GM21381 (cell line): ENCODE measurements around the gene SATB2.

ENCODE experiments used
- ATAC-seq: cut with Tn5 transposase; IDR thresholded peaks from one replicate; pipeline ENCODE4 v1.9.1; 2021; ENCODE audit warnings: mild to moderate bottlenecking, moderate library complexity; ENCODE audit not compliant: unreplicated experiment

Gene SATB2

DNA sequence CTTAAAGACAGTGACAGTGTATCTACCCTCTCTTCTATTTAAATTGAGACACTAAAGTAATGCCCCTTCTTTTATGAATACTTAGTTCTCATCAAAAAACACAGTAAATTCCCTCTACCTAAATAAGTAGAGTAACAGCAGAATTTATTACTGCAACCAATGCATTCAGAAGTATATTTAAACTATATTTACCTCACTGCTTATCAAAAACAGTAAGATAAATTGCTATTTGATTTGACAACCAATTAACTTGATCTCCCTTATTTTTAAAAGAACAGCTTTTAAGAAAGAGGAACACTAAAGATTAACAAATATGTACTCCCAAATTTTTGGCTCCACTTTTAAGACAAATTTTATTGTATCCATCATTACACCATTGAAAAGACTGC lies 4.8 kb downstream of the SATB2 start:
- ATAC-seq, result no peak

DNA sequence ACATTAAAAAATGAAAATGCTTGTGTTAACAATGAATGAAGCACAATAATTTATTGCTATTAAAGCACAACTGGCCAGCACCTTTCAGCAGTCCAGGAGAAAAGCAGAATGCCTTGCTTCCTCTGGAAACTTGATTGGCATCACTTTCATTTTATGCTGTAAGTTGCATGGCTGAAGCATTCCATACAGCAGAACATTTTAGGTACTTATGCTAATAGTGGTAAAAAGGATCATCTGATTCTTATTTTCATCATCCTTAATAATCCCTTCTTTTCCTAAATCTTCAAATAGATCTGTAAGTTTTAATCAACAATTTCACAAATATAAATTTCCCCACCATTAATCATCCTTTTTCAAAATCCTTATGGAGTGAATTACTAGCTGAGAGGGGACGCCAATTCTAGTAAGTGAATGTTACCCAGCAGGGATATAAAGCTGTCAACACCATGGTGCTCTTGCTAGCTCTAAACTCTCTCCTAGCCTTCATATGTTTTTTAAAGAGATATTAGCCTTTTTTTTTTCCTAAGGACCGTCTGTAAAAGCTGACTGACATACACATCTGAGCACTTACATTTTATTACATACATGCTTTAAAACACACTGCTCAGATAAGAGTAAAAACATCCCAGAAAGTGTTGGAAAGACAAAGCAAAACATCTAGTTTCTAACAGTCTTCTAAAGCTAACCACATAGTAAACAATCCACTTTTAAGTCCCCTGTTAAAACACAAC lies 5.3 kb downstream of the SATB2 start:
- no peak for ATAC-seq

DNA sequence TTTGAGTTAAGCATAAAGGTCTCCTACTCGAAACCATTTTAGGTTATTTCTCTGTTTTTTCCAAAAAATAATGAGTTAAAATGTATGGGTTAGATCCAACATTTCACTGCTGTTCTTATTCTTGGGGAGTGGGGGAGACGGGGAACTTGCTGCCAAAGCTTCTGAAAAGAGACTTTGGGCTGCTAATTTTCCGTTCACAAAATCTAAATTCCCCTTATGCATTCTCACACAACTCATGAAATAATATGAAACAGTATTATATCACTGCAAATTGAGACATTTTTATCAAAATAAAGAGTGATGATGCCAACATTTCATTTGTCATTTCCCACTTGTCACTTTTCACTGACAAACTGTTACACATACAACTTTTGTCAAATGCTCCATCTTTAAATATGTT lies 7.8 kb downstream of the SATB2 start:
- ATAC-seq, result no peak

DNA sequence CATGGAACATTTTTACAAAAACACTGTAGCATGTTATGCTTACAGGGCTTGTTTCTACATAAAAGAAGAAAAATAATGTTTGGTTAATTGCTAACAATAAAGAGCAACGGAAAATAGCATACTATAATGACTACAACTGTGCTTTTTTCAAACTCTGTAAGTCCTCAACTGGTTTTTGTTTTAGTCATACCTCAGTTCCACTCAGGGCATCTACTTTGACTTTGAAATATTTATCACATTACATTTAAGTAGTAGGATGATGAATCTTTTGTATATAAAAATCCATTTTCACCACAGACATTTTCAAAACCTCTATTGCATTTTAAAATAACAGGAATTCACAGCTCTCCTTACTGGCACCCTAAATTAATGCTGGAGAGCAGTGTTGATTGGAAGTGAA lies 8.3 kb downstream of the SATB2 start:
- no peak for ATAC-seq

DNA sequence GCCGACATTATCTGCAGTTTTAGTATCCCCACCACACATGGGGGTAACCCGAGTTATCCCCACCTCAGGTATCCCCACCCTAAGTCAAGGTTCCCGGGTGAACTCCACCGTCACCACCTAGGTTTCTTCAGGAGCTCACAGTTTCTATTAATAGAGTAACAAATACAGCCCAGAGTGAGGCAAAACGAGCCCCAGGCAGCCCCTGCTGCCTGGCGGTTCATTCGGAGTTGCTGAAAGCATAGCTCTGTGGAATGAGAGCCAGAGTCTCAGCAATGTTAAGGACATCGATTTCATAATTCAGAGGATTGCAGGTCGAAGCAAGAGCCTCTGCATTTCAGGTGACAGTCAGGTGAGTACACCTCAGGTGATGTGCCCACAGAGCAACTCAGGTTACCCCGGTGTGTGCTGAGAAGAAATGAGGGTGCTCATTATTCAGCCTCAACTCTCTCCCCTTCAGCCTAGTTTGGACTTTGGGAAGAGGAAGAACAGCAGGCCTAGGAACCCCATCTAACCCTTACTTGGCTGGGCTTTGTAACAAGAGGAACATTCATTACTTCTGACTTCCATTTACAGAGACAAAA lies 10.7 kb downstream of the SATB2 start:
- ATAC-seq, result no peak

DNA sequence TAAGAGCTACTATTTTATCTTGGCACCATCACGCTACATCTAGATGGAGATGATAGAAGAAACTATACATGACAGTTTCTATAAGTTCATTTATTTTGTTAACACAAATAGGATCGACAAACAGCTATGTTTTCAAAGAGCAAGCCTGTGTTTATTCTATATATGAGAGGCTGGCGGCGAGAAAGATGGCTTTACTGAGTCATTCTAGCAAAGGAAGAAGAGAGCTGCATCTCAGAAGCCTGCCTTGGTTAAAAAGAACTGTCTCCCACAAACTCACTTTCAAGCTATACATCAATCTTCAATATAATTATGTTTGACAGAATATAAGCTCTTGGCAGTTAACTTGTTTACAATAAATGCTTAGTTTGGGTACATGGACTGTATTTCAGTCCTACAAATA lies 13.0 kb downstream of the SATB2 start:
- no peak for ATAC-seq

DNA sequence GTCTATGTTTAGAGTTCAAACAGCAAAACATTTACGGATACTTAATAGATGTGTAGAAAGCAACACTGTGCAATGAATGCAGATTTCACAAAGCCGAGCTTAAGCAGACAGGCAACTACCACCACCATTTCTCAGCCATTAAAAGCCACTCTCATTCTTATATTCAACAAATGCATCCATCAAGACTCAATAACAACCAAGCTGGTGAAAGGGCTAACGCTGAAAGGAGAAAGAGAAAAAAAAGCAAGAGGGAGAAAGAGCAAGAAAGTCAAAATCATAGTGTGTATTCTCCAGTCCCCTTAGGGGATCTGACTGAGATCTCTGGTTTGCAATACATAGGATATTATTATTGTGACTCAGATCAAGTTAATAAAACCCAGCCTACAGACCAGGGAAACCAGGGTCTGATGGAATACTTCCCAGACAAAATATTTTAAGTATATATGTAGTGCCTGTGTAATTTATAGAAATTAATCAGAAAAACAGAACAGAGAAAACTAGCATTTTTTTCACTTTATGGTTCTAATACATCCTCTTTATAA lies 14.1 kb downstream of the SATB2 start:
- no peak for ATAC-seq

DNA sequence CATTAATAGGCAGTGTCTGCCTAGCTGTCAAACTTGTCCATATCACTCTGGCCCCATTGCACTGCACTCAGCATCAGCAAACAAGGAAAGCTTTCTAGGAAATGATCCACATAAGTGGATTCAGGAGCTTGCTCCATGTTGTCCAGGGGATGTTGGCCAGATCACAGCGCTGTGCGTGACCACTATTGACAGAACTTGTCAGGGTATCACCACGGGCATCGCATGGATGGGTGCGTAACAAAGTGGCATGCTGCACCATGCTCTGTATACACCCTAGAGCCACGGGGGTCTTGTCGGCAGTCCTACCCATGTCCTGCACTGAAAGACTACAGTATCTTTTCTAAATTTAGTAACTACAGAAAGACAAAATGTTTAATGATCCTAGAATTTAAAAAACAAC lies 15.6 kb downstream of the SATB2 start:
- no peak for ATAC-seq

DNA sequence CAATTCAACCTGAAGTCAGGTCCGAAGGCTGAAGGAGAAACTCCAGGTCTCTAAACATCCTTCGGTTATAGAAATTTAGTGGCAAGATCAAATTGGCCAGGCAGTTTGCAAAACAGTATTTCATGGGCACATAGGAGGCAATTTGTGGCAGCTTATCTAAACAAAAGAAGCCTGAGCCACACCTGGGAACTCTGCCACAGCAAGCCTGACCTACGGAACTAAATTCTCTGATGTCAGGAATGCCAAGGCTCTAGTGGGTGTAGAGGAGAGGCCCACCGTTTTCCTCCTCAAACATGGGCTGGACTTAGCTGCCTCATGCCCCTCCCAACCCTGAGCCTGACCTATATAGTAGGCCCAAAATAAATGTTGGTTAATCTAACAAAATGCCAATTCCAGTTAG lies 16.0 kb downstream of the SATB2 start:
- no peak for ATAC-seq

DNA sequence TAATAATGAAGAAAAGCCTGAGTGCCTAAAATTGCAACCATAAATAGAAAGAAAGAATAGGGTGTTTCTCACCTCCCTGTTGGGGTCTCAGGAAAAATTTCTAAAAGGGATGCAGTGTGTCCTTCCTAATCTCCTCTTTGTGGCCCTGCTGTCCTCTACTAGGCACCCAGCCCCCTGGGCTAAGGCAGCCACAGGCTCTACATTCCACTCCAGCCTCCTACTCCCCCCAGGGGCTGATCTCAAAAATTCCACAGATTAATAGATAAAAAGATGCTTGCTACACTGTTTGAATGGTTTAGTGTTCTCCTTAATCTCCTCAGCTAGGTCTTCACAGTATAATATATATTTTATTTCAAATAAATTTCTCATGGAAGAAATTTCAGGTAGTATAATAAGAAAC lies 17.6 kb downstream of the SATB2 start:
- ATAC-seq, result no peak

DNA sequence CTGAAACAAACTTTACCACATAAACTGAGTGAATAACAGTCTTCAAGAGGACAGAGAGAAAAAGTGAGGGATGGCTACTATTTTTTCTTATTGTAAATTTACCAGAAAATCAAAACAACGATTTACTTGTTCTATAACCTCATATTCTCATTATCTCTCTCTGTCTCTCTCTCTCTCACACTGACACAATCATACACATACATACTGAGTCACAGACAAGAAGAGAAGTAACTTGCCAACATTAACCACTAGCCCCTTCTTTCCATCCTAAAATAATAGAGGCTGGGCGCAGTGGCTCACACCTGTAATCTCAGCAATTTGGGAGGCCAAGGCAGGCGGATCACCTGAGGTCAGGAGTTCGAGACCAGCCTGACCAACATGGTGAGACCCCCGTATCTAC lies 18.2 kb downstream of the SATB2 start:
- ATAC-seq, result no peak

DNA sequence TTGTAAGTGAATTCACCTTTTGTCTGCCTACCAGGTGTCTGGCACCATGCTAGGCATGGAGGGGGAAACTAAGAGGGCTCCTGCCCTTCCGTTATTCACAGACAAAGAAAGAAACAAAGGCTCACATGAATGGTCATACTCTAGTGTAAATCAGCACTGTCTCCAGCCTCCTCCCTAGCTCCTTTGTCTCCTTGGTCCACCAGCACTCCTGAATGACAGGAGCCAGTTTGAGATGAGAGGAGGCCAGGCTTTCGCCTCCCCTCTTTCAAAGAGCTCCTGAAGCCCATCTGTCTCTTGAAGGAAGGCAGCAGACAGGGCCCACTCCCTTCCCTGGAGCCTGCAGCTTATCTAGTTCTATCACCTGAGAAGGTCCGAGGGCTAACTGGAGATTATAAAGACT lies 18.7 kb downstream of the SATB2 start:
- no peak for ATAC-seq

DNA sequence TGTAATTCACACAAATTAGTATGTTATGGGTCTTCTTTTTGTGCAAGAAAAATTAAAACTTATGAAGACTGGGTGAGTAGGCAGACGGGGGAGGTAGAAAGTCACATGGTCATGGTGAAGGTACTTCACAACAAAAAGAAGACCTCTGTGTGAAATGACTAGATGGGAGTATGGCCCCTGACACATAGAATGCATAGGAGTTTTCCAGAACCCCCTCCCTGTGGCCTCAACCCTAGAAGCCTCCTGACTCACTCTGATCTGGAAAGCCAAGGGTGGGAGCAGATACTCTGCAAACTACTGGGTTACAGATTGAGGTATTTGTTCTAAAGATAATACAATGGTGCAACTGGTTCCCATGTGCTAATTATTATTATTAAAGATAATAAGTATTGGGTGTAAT lies 23.2 kb downstream of the SATB2 start:
- no peak for ATAC-seq

DNA sequence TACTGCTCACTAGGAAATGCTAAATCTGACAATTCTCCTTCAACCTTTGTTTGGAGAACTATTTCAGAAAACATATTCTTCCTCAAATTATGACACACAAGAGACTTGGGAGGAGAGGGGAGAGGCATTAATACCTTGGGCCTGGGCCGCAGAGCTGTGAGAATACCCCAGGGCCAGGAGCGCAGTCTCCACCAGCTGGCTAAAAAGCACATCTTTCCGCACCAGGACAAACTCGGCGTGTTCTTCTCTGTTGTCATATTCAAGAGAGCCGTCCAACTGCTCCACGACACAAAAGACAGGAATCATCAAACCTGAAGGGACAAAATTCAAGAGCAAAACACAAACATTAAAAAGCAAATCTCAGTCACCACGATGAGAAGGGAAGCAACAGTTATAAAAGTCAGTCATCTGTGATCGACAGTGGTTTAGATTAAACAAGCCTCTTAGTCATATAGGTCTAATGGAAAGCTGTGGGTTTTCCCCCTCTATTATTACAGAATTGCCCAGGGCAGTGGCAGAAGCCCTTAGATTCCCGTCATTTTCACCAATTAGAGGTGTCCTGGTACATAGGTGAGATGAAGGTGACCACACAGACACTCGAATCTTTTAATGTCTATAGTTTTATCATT lies 24.4 kb downstream of the SATB2 start:
- no peak for ATAC-seq

DNA sequence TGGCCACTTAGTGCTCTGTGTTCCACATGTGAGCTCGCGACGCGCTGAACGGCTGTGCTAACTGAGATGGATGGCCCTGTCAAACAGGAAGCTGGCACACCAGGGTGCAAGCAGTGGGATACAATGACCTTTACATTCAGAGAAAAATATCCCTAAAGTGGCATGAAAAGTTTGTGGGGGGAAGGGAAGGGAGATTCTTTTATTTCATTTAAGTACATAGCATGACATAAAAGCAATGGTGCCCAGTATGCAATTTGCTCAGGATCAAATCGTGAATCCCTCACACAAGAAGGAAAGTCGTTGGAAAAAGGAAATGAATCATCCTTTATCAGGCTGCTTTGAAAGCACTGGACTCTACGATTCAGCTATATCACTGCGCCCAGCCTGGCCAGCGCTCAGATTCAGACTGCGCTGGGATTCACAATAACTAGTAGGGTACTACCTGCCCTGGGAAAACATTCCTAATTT lies 26.0 kb downstream of the SATB2 start:
- ATAC-seq, result no peak

DNA sequence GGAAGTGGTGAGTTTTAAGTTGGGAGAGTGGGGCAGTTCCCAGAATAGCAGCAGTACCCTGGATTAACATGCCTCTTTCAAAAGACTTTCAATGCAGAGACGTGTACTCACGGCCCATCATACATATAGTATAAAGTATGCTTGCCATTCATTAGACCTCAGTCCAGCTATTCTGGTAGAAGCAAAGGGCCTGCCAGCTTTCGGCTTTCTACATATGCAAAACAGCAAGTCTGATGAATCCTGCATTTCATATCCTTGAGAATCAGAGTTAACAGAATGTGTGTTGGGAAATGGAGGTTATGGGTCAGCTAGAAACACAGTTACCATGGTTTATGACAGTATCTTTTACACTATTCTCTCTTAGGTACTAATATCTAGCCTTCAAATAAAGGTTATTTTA lies 27.5 kb downstream of the SATB2 start:
- ATAC-seq, result no peak

DNA sequence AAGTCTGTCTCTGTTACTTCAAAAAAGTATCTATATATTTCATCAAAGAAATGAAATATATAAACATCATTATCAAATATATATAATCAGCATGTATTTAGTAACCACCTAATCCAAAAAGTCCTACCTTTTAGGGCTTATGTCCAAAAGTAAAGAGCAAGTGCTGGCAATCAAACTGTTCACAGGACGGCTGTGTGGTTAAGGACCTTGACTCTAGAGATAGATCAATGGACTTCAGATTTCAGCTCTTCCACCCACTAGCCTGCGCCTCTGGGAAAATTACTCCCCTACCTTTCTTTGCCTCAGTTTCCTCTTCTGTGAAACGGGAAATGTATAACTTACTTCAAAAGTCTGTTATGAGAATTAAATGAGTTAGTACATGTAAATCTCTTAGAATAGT lies 29.4 kb downstream of the SATB2 start:
- ATAC-seq, result no peak

DNA sequence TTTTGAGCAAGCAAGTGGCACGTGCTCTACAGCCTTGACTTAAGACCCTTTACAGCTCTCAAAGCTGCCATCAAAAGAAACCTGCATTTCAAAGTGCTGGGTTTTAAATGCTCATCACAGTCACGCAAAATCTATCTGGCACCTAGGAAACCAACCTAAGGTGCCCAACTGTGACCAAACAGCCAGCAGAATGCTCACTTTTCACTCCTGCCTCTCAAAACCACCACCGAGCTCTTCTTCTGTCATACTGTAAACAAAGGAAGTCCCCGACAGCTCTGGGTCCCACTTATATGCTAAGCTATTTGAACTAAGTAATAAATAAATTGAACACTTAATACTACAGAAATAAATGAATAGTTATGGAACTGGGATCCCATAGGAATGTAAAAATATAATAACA lies 33.6 kb downstream of the SATB2 start:
- ATAC-seq, result no peak

DNA sequence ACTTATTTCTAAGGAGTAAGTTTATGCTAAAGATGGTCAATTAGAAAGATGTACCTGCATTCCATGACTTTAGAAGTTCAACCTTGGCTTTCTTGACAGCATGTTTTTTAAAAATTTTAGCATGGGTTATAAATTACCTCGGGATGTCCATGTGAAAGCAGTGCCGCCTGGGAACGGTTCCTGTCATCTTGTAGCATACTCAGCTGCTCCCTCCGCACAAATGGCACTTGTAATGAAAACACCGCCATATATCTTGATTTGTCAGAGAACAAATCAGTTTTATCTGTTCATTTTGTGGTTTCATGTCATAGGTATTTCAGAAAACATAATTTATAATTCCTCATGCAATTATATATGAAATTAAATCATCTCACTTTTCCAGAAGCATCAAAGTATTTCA lies 38.3 kb downstream of the SATB2 start:
- no peak for ATAC-seq

DNA sequence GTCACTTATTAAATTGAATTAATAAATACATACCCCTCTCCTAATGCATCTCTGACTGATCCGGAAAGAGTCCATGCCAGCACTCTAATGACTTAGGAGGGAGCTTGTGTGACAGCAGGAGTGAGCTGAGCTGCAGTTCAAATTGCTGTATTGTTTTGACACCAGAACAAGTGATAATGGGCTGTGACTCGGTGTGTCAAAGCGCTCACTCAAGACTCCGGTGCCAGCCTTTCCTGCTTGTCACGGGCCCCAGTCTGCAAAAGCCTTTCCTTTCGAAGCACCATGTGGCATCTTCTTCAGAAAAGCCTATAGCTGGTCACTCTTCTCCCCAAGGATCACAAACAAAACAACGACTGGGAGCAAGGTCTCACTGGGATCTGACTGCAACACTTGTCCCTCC lies 43.3 kb downstream of the SATB2 start:
- no peak for ATAC-seq

DNA sequence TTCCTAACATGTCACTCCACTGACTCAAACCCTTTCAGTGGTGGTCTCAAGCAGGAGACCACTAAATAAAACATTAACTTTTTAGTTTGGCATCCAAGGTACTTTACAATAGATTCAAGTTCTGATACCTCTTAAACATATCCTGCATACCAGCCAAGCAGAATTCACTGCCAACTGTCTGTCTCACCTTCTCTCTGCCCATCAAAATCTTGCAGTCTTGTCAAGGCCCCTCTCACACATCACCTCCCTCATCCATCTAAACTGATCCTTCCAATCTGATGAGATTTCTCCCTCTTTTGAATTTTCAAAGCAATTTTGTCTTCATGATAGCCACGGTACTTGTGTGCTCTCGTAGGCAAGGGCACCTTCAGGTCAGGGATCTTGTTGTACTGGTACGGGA lies 43.7 kb downstream of the SATB2 start:
- no peak for ATAC-seq
